ENCODE data around the gene ARAP1.

Gene ARAP1

GRCh38 chr11:72779495-72780128 is 27.4 kb upstream of the ARAP1 start:
- DNase-seq, result no peak

- DNase-seq, result no peak
Observed at GRCh38 chr11:72778535-72779494, 26.6 kb upstream of the ARAP1 start.

- DNase-seq, result no peak
Observed at GRCh38 chr11:72777755-72778278, 25.6 kb upstream of the ARAP1 start.

DNA sequence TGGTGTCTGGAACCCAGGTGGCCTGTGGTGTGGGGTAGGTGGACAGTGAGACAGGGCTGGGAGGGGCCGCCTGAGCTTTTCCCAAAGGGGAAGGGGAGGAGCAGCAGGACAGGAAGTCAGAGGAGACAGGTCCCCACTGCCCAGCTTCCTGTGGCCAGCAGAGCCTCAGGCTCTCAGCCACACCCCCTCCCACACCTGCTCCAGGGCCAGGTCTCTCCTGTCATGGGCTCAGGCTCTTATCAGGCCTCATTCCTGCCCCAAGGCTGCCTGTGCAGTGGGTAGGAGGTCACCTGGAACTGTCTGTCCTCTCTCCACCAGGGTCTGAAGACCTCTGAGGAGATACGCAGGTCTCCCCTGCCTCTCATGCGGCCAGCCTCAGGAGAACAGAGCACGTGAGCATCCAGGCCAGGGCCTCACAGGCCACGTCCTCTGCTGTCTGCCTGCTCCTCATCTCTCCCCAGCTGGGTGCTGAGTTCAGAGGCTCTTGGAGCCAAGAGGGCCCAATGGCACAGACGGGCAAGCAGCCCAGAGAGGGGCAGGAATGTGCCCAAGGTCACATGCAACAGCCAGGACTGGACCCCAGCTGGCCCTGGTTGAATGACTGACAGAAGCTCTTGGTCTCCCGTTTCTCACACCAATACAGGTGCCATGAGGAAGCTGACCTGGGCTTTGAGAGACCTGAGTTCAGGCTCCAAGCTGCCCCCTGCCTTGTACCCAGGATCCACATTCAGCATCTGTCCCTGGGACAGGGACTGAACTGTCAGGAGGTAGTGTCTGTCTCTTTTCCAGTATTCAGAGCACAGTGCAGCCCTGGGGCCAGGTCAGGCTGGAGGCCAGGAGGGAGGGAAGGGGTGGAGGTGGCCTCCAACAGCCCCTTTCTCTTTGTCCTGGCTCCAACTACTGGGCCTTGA is 24.9 kb upstream of the ARAP1 start:
- DNase-seq, result no peak

DNA sequence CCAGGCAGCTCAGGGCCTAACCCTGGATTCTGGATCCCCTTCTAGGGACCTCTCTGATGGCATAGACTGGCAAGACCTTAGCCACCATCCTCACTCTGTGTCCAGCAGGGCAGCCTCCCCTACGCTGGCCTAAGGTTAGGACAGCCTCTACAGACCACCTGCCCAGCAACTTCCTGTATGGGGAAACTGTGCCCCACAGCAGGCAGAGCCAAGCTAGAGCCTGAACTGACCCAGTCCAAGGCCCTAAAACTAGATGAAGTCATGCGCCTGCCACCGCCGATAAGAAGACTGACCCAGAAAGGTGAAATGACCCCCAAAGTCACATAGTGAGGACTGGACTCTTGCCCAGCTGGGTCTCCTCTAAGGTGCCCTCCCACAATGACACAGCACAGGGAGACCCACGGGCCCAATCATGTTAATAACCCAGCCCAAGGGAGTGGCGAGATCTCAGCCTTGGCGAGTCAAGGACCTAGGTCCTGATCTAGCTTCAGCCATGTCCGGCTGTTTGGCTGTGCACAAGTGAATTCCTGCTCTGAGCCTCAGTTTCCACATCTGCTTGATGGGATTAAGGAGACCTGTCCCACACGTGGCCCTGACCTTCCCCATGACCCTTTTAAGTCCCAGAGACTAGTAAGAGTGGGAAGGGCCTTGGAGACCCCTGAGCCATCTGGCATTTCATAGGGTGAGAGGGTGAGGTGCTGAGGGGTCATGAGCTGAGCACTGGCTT is 24.1 kb upstream of the ARAP1 start:
- DNase-seq, result no peak

DNA sequence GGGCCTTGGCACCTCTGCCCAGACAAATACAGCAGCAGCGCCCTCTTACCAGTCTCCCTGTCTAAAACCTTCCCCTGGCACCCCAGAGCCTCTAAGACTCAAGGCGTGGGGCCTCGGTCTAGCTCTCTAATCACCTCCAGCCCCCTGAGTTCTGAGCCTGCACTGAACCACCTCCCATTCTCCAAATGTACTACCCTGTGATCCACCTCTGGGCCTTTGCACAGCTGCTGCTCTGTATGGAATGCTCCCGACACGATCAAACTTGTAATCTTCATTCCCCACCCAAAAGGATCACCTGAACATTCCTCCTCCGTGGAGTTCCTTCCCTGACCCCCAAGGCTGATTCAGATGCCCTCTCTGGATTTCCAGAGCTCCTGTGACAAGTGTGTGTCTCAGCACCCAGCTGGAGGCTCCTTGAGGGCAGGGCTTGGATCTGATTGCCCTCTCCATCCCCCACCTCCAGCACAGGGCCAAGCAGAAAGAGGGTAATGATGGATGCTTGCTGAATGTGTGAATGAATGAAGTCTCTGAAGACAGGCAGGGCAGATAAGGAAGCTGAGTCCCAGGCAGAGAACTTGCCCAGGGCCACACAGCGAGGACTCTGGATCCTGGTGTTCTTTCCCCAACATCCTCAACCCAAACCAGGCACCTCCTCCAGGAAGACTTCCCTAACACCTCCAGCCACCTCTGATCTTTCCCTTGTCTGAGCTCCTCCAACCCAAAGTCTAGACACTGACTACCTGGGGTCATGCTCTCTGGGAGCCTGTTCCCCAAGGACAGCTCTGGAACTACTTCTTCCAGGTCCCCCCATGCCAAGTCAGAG is 23.3 kb upstream of the ARAP1 start:
- no peak for DNase-seq

DNA sequence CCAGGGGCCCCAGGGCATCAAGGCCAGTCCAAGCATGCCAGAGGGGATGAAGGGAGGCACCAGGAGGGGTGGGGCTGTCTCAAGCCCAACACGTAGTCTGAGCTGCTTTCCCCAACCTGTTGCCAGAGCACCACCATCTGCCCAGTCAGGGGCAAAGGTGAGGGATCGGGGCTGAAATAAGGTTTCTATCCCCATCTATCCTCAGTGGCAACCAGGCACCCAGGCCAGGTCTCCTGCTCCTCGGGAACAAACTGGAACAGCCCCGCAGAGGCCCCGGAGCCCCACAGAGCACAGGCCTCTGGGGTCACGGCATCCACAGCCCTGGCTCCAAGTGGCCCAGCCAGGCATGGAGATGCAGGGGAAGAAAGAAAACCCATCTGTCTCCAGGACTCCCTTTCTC is 22.3 kb upstream of the ARAP1 start:
- no peak for DNase-seq

GRCh38 chr11:72773696-72774095 is 21.5 kb upstream of the ARAP1 start:
- no peak for DNase-seq

DNA sequence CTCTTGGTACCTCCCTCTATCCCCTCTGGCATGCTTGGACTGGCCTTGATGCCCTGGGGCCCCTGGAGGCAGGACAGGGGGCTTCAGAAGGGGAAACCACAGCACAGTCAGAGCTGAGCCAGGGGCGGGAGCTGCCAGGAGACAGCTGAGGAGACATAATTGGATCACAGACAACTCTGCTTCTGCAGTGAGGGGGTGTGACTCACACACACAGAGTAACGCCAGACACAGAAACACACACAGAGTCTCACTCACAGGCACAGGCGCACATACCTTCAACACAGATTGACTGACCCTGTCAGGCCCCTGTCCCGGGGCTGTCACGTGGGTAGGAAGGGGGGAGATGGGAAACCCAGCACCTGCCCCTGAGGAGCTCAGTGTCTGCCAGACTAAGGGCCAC is 21.1 kb upstream of the ARAP1 start:
- DNase-seq, result no peak

DNA sequence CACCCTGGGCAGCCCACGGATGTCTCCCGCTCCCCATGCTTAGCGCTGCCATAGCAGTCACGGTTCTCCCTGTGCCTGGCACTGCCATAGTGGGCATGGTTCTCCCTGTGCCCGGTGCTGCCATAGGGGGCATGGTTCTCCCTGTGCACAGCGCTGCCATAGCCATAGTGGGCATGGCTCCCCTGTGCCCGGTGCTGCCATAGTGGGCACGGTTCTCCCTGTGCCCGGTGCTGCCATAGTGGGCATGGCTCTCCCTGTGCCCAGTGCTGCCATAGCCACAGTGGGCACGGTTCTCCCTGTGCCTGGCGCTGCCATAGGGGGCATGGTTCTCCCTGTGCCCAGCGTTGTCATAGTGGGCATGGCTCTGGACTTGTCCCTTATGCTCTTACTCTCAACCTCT is 19.9 kb upstream of the ARAP1 start:
- DNase-seq, result no peak

DNA sequence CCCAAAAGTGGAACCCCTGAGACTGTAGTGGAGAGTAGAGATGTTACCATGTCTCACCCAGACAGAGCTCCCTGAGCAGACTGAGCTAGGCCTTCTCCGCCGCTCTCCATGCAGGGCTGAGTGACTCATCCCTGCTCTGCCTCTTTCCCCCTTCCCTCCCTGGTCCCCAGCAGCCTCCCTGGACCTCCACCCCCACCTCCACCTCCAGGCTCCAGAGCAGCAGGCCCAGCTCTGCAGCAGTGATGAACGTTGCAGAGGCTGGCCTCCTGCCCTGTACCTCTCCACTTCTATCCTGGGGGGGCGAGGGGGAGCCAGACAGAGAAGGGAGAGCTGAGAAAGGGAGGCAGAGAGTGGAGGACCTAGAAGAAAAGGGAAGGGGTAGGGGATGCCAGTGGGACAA is 19.3 kb upstream of the ARAP1 start:
- DNase-seq, result no peak

DNA sequence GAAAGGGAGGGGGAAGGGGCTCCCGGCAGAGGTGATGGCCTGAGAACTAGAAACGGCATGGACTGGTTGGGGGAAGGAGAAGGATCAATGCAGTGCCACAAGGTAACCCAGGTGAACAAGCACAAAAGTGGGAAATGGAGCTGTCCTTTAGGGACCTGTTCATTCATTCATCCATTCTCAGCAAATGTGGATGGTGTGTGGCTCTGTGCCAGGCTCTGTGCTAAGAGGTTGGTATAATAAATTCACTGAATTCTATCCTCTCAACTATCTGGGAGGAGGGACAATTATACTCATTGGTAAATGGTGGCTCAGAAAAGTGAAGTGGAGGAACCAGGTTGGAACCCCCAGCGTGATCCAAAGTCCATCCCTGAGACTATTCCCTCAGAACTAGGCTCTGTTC is 18.6 kb upstream of the ARAP1 start:
- no peak for DNase-seq

DNA sequence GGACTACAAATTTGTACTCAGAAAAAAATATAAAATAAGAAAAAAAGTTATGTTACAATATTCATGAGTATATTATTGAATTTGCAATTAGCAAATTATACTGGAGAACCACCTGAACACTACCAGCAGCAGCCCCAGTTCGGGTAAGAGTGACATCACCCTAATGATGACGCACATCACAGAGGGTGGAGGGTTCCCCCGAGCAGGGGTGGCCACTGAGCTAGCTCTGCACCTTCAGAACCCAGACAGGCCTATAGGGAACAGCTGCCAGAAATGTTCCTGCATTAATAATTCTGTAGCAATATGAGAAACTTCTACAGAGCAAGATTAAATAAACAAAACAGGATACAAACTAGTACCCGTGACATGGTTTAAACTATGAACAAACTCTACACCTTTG is 17.5 kb upstream of the ARAP1 start:
- no peak for DNase-seq

GRCh38 chr11:72768581-72768980 is 16.4 kb upstream of the ARAP1 start:
- DNase-seq, result no peak

DNA sequence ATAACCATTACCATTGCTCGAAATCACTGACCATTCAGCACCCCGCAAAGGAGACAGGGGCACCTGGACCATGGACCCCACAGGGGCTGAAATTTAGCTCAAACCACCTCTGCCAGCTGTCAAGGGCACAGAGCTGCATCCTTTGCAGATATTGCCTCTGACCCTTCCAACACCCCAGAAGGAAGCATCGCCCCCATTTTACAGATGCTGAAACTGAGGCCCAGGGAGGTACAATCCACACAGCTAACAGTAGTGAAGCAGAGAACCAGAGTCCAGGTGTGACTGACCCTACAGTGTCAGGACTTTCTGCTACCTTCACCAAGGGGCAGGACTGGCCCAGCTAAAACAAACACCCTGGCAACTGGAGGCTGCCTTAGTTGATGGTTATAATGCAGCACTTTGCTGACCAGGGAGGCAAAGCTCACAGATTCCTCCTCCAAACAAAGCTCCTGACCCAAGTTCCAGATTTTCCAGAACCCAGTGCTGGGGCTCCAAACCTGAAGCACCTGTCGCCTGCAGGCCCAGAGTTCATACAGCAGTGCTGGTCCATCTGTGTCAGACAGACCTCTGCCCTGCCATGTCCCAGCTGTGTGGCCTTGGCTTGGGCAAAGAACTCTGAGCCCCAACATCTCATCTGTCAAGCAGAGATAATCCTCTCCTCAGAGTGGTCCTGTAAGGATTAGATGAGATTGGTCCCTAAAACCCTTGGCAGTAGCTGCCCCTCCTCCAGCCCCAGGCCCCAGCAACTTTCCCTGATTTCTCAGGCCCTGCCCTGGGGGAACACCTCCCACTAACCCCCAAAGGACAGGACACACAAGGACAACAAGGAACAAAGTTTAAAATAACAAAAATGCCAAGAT is 15.2 kb upstream of the ARAP1 start:
- DNase-seq, result no peak

GRCh38 chr11:72766152-72766902 is 14.1 kb upstream of the ARAP1 start:
- no peak for DNase-seq

DNA sequence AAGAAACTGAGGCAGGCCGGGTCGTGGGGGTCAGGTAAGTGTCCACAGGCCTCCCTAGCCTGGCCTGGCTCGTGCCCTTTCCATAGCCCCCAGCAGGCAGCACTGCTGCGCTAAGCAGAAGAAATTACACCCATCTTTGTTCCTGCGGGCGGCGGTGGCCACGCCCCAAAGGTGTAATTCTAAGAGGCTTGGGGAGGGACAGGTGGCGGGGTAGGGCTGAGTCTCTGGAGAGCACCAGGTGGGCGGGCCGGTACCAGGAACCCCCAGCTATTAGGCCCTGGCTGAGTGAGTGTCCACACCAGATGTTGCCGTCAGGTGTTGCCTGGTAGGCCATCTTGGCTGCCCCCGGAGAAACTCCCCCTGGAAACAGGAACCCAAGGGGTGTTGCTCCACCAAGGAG is 12.3 kb upstream of the ARAP1 start:
- DNase-seq, result no peak

DNA sequence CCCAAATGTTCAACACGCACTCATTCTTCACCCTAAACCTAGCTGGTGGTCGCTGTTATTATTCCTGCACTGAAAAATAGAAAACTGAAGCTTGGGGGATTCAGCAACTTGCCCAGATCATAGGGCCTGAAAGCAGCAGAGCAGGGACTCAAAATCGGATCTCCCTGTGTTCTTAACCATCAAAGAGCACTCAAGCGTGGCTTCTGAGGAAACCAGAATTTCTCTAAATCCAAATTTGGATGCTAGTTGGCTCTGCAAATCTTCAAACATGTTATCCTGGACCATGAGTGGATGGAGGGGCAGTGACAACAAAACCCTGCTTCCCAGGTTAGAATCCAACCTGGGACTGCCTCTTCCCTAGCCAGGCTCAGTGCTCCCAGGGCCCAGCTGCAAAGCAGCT is 11.6 kb upstream of the ARAP1 start:
- DNase-seq, result no peak

DNA sequence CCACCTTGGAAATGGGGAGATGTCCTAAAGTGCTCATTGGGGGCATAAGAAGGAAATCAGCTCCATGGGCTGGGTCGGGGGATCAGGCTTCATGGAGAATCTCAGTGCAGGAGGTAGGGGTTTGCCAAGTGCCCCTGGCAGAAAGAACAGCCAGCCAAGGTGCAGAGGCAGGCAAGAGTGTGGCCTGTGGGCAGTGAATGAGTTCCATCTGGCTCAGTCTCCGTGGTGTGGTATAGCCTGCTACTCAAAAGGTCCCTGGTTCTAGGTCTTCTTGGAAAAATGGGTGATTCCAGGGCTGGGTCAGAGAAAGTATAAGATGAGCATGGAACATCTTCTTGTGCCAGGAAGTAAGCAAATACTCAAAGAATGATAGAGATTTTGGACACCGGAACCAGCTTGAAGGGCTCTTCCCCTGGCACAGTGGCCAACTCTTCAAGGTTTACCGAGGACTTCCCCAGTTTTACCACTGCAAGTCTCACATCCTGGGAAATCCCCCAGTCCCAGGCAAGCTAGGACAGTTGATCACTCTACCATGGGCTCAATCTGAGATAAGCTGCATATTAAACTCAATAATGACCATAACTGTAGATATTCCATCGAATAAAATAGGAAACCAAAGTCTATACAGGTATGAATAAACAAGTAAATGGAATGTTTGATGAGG is 10.6 kb upstream of the ARAP1 start:
- no peak for DNase-seq

All from stimulated activated CD8-positive, alpha-beta memory T cell treated with anti-CD3 and anti-CD28 coated beads, Interleukin-4, amount 100 ng/mL, for 48 hours (primary cell).